ENCODE measurements around the gene ETV1.
"Not testable (repeated sequence)": the region's sequence is repeated elsewhere in the genome, so short reads cannot be mapped to it uniquely, and the experiment has no call there.

The ETV1 gene

DNA sequence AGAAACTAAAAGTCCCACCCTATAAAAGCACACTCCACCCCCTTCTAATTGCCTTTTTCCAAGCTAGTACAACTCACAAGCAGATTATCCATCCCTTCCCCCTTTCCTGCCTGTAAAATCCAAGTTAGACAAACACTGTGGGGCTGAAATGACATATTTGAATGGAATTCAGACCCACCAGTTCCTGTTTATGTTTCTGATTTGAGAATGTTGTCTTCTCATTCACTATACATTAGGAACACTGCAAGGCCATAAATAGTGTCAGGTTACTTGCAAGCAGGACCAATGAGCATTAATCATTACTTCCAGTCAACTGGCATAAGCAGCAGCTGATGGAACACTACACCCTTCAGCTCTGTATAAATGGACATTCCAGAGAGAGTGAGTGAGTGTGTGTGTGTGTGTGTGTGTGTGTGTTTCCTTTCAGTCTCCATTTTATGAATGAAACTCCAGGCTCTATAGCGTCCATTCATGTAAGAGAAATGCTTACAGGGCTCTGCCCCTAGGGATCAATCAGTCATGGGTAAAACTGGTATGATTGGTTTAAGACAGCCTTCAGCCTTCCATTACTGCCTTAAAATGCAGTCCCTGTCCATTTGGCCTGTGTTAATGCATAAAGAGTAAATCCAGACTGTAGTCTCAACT lies 69.3 kb downstream of the ETV1 start:
- DNase-seq = no peak

DNA sequence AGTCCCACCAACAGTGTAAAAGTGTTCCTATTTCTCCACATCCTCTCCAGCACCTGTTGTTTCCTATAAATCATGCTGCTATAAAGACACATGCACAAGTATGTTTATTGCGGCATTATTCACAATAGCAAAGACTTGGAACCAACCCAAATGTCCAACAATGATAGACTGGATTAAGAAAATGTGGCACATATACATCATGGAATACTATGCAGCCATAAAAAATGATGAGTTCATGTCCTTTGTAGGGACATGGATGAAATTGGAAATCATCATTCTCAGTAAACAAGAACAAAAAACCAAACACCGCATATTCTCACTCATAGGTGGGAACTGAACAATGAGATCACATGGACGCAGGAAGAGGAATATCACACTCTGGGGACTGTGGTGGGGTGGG lies 71.1 kb downstream of the ETV1 start:
- not testable (repeated sequence) for DNase-seq

- DNase-seq = not testable (repeated sequence)
Measured at GRCh38 chr7:13917103-13917502, 72.4 kb downstream of the ETV1 start.

- no peak for DNase-seq
Measured at GRCh38 chr7:13915891-13916290, 73.6 kb downstream of the ETV1 start.

- no peak for DNase-seq
Measured at GRCh38 chr7:13912715-13913278, 76.7 kb downstream of the ETV1 start.

GRCh38 chr7:13911909-13912308 lies 77.6 kb downstream of the ETV1 start:
- DNase-seq = no peak

GRCh38 chr7:13910805-13911551 lies 78.5 kb downstream of the ETV1 start:
- no peak for DNase-seq

GRCh38 chr7:13908667-13909397 lies 80.6 kb downstream of the ETV1 start:
- DNase-seq = no peak

GRCh38 chr7:13907831-13908230 lies 81.6 kb downstream of the ETV1 start:
- no peak for DNase-seq

DNA sequence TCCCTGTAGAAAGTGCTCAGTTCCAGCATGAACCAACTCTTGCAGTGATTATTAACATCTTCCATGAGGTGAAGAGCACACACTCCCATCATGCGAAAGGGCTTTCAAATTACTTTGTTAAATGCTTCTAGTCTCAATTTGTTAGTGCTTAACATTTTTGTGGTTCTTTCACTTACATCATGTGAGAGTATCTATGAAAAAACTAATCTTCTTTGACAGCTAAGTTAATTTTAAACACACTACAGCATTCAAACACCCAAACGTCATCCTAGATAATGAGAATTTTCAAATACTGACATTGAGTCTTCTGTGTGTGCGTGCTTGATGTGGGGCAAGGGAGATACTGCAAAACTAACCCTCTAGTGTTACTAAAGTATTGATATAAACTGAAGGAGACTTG lies 84.8 kb downstream of the ETV1 start:
- DNase-seq = no peak

DNA sequence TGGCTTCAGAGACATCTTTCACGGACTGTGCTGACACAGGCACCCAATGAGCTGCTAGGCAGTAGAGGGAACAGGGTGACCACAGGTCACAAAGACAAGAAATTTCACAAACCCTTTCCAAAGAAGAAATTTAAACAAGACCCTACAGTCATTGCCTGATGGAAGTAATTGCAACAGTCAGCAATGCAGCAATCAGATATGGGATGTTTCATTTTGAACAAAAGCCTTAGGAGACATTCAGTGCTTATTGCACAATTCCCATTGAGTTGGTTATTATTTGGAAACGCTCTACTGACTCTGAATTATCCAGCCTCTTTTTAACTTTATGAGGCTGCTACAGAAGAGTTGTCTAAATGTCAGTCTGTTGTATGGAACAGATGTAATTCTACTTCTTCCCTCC lies 85.5 kb downstream of the ETV1 start:
- no peak for DNase-seq

DNA sequence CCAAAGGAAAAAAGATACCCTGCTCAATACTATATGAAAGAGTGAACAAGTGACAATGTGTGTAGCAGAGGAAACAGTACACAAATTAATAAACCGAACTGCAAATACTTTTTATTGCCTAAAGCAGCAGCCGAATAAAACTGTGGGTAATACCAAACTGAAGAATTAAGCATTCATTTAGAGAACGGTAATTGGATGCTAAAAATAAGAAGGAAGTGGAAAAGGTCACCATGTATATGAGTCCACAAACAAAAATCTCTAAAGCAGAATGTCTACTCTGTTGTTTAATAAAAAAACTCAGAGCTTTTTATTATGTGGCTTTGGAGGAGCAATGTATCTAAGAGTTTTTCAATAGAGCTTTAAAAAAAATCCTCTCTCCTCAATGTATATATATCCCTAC lies 87.9 kb downstream of the ETV1 start:
- DNase-seq = no peak

DNA sequence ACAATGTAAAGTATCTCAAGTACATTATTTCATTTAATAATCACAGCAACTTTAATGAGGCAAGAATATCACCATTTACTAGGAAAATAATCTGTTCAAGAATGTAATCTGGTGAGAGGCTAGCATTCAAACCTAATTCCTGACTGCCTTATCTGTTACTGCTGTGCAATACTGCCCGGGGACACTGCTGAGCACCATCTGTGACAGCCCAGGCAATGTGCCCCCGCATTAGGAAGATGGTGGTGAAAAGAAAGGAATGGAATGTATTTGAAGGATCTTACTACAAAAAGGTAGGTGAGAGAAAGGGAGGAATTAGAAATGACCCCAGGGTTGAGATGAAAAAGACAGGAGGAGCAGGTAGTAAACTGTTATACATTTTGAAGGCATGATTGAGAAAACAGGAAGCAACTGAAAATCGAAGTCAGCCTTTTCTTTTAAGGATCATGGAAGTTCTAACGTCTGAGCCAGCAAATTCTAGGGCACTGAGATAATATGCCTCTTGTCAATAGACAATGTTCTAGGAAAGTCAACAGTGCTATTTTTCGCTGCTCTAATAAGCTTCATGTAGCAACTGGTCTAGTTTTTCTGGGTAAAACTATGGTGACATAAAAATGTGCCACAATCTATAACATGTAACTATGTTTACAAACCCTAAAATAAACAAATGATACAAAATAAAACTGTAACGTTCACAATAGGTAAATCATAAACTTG lies 90.4 kb downstream of the ETV1 start:
- DNase-seq = no peak

DNA sequence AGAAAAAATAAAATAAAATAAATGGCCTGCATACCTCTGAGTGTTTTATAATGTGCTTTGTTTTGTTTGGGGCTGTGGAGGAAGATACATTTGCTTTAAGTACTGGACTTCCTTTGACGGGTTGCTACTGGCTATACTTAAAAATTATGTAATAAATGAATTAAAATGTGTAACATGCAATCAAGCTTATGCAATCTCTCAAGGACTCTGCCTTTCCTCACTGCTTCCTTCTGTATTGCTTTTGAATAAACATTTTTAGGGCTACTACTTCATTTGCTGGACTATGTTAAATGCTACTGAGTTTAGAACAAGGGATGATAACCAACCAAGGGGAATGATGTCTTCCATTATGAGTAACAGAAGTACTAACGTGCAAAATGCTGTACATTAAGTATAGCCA lies 91.6 kb downstream of the ETV1 start:
- no peak for DNase-seq

- no peak for DNase-seq
Measured at GRCh38 chr7:13894954-13895353, 94.5 kb downstream of the ETV1 start.

DNA sequence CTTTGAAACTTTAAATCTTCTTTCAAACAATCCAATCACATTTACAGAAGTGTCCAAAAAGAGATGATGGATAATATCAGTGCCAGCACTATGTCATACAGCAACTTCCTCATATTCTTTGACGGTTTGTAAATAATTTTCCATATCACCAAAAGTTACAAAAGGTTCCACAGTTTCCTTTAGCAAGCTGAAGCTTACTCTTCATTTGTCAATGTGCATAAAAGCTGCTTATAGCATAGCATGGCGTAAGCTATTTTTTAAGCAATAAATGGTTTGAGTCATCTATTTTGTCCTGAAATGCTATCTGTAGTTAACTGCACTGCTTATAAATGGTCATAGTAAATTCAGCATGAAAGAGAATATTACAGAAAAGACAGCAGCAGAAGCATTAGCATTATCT lies 95.1 kb downstream of the ETV1 start:
- DNase-seq = no peak

- no peak for DNase-seq
Measured at GRCh38 chr7:13890793-13891192, 98.7 kb downstream of the ETV1 start.

DNA sequence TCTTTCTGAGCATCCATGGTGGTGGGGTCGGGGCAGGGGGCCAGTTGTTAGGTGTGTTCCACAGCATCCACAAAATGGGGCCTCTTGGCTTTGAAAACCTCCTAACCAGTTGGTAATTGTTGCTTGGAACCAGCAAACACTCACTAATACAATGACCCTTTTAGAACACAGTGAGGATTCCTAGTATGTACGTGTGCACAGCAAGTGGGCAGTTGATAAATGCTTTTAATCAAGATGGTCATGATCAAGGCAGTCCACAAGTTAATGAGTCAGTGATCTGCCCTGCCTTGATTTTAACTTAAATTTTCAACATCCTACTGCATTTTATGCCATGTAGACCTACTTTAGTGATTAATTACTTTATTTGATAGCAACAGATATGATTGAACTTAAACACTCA lies 103.1 kb downstream of the ETV1 start:
- no peak for DNase-seq

- no peak for DNase-seq
Measured at GRCh38 chr7:13882051-13882450, 107.4 kb downstream of the ETV1 start.

DNA sequence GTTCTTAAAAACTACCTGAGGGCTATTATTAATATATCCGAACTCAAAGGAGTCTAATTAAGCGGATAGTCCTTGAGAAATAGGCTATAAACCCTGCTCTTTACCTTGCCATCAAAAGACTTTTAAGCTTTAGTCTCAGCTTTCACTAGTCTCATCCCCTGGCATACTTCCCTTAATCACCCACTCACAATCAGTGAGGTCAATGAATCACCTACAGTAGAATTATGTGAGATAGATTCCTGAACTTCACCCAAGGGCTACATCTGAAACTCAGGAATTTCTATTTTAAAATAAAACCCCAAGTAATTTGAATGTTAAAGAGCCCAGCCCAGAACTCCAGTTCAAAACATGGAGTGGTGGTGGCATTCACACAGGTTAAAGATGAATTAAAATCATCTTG lies 108.7 kb downstream of the ETV1 start:
- no peak for DNase-seq

GRCh38 chr7:13879994-13880686 lies 109.3 kb downstream of the ETV1 start:
- DNase-seq = no peak

- DNase-seq = no peak
Measured at GRCh38 chr7:13879143-13879542, 110.3 kb downstream of the ETV1 start.

GRCh38 chr7:13878154-13878553 lies 111.3 kb downstream of the ETV1 start:
- no peak for DNase-seq
